Spleen (tissue), 7 donors: ENCODE data around the gene TDO2.

ENCODE experiments used
- POLR2A ChIP-seq, 3 donors: fragments of 450-650 bp; IDR thresholded peaks; one replicate each; pipeline ENCODE4 v1.5.1; 2017; ENCODE audit warnings: antibody characterized with exemption in 3 of 3, mild to moderate bottlenecking in 1 of 3
- TF ChIP-seq, protein P1 (sequence below), 11 experiments: fragments of 200-600 bp in 7 of 11; fragments of 450-650 bp in 4 of 11; sonication (generic) in 4 of 11; IDR thresholded peaks in 8 of 11; conservative IDR thresholded peaks in 3 of 11; 1 replicate in 7 of 11; 2 replicates in 4 of 11; pipeline versions ENCODE4 v1.4.0 to v1.8.0; 2016 to 2021; ENCODE audit warnings: antibody characterized with exemption in 11 of 11, inconsistent platforms in 4 of 11, mild to moderate bottlenecking in 1 of 11
- donor health status: DM: no; HTN: no; CAD: no; lungs with moderate emphysema.
- donor health status: DM: no; HTN: no; CAD: no.
- donor health status: DM: no; HTN: no; CAD: no.

DNA sequence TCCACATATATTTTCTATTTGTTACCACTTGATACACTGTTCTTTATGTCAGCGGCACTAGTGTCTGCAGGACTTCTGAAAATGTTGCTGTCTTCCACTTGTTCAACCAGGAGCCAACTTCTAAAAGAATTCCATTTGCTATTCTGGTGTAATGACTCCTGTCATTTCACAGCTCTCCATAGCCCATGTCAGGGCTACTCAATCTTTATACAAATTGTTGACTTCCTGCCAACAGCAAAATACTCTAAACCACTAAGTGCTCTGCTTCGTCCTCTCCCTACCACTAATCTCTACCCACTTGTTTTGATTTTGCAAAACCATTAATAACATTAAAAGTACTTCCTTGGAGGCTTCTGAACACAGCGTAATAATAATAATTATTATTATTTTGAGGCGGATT, 43.0 kb downstream of the TDO2 start:
- TF ChIP-seq, protein P1, sequence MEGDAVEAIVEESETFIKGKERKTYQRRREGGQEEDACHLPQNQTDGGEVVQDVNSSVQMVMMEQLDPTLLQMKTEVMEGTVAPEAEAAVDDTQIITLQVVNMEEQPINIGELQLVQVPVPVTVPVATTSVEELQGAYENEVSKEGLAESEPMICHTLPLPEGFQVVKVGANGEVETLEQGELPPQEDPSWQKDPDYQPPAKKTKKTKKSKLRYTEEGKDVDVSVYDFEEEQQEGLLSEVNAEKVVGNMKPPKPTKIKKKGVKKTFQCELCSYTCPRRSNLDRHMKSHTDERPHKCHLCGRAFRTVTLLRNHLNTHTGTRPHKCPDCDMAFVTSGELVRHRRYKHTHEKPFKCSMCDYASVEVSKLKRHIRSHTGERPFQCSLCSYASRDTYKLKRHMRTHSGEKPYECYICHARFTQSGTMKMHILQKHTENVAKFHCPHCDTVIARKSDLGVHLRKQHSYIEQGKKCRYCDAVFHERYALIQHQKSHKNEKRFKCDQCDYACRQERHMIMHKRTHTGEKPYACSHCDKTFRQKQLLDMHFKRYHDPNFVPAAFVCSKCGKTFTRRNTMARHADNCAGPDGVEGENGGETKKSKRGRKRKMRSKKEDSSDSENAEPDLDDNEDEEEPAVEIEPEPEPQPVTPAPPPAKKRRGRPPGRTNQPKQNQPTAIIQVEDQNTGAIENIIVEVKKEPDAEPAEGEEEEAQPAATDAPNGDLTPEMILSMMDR (IDR thresholded peaks at IDR 0.05 in 8 of 11, conservative IDR thresholded peaks at IDR 0.05 in 3 of 11), result no peak
- TF ChIP-seq POLR2A (IDR thresholded peaks at IDR 0.05), result no peak
